ENCODE results near the gene FAHD2A. TPM values are rescaled to one million over a fixed set of nuclear protein-coding genes. Genes with fewer than 3 reads are reported as not detected.

FAHD2A gene
- 23.8 and 35.6 TPM in 2 replicates for total RNA-seq

GRCh38 chr2:95402370-95403203, at the start of gene FAHD2A:
Gene FAHD2A (plus strand): TSS chr2:95402708. CDS start chr2:95405559, 2,851 bp downstream.

Other genes starting within 250 kb of the FAHD2A start
- gene ZNF514, start 242.9 kb upstream of the FAHD2A start, total RNA-seq, result 15.7 and 17.7 TPM in 2 replicates
- gene ZNF2, start 236.9 kb upstream of the FAHD2A start, total RNA-seq, result 7.9 and 13.1 TPM in 2 replicates
- gene ZNF892, start 195.2 kb upstream of the FAHD2A start, total RNA-seq, result 6.3 and 7.9 TPM in 2 replicates
- gene PROM2, start 128.3 kb upstream of the FAHD2A start, total RNA-seq, result 0.29 and 0.83 TPM in 2 replicates
- 2.9 and 3.6 TPM in 2 replicates for gene KCNIP3, start 105.4 kb upstream of the FAHD2A start, total RNA-seq
- not detected in 2 replicates for gene TRIM43B, start 82.0 kb downstream of the FAHD2A start, total RNA-seq
- not detected in 2 replicates for gene TRIM43, start 189.3 kb downstream of the FAHD2A start, total RNA-seq